ENCODE results near the gene FMO3.

- no peak for TF ChIP-seq TAF1 (IDR thresholded peaks at IDR 0.05; ENCODE audit: low read depth)
- TF ChIP-seq MXI1 (conservative IDR thresholded peaks at IDR 0.05; ENCODE audit: poor library complexity, severe bottlenecking): no peak
- TF ChIP-seq, protein P1, sequence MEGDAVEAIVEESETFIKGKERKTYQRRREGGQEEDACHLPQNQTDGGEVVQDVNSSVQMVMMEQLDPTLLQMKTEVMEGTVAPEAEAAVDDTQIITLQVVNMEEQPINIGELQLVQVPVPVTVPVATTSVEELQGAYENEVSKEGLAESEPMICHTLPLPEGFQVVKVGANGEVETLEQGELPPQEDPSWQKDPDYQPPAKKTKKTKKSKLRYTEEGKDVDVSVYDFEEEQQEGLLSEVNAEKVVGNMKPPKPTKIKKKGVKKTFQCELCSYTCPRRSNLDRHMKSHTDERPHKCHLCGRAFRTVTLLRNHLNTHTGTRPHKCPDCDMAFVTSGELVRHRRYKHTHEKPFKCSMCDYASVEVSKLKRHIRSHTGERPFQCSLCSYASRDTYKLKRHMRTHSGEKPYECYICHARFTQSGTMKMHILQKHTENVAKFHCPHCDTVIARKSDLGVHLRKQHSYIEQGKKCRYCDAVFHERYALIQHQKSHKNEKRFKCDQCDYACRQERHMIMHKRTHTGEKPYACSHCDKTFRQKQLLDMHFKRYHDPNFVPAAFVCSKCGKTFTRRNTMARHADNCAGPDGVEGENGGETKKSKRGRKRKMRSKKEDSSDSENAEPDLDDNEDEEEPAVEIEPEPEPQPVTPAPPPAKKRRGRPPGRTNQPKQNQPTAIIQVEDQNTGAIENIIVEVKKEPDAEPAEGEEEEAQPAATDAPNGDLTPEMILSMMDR (IDR thresholded peaks at IDR 0.05; ENCODE audit: poor library complexity, severe bottlenecking): no peak
- no peak for TF ChIP-seq EZH2 (IDR thresholded peaks at IDR 0.05; ENCODE audit: borderline replicate concordance, insufficient read depth, low read length, poor library complexity, severe bottlenecking)
- TF ChIP-seq POLR2AphosphoS5 (IDR thresholded peaks at IDR 0.05): no peak
- TF ChIP-seq EP300 (conservative IDR thresholded peaks at IDR 0.05; ENCODE audit: poor library complexity, severe bottlenecking): no peak
- TF ChIP-seq RAD21 (conservative IDR thresholded peaks at IDR 0.05): no peak
- TF ChIP-seq, protein P2, sequence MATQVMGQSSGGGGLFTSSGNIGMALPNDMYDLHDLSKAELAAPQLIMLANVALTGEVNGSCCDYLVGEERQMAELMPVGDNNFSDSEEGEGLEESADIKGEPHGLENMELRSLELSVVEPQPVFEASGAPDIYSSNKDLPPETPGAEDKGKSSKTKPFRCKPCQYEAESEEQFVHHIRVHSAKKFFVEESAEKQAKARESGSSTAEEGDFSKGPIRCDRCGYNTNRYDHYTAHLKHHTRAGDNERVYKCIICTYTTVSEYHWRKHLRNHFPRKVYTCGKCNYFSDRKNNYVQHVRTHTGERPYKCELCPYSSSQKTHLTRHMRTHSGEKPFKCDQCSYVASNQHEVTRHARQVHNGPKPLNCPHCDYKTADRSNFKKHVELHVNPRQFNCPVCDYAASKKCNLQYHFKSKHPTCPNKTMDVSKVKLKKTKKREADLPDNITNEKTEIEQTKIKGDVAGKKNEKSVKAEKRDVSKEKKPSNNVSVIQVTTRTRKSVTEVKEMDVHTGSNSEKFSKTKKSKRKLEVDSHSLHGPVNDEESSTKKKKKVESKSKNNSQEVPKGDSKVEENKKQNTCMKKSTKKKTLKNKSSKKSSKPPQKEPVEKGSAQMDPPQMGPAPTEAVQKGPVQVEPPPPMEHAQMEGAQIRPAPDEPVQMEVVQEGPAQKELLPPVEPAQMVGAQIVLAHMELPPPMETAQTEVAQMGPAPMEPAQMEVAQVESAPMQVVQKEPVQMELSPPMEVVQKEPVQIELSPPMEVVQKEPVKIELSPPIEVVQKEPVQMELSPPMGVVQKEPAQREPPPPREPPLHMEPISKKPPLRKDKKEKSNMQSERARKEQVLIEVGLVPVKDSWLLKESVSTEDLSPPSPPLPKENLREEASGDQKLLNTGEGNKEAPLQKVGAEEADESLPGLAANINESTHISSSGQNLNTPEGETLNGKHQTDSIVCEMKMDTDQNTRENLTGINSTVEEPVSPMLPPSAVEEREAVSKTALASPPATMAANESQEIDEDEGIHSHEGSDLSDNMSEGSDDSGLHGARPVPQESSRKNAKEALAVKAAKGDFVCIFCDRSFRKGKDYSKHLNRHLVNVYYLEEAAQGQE (IDR thresholded peaks at IDR 0.05; ENCODE audit: borderline replicate concordance): no peak
Observed at GRCh38 chr1:171126504-171126903, 35.8 kb downstream of the FMO3 start.
